Subcutaneous adipose tissue (tissue), 4 donors: ENCODE data around the gene MAOA. TPM values are rescaled to one million over a fixed set of nuclear protein-coding genes. Genes with fewer than 3 reads are reported as not detected.

ENCODE experiments used
- total RNA-seq, 4 donors: library from RNA; depleted of rRNA; stranded (reverse); fragments of >200 nt; gene quantifications; one replicate each; pipeline ENCODE4 v1.1.0, GENCODE V29; 2016
- TF ChIP-seq, protein P1 (sequence below): fragments of 450-650 bp; IDR thresholded peaks from one replicate; pipeline ENCODE4 v1.5.1; 2016; ENCODE audit warnings: low read depth, mild to moderate bottlenecking, control low read depth, antibody characterized with exemption, moderate library complexity

The MAOA gene
- 100 to 1,000 TPM; 291 to 599 (median 388) TPM for total RNA-seq

DNA sequence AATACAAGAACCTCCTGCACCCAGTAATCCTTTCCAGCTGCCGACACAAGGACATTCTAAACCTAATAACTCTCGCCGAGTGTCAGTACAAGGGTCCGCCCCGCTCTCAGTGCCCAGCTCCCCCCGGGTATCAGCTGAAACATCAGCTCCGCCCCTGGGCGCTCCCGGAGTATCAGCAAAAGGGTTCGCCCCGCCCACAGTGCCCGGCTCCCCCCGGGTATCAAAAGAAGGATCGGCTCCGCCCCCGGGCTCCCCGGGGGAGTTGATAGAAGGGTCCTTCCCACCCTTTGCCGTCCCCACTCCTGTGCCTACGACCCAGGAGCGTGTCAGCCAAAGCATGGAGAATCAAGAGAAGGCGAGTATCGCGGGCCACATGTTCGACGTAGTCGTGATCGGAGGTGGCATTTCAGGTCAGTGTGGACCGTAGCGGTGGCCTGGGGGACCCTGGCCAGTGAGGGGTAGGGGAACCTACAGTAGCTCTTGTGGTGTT is at the start of gene MAOA:
TSS of gene MAOA (plus strand) at position 295 of the 490 bp plus-strand sequence. CDS start at position 338, 43 bp downstream.
- TF ChIP-seq, protein P1, sequence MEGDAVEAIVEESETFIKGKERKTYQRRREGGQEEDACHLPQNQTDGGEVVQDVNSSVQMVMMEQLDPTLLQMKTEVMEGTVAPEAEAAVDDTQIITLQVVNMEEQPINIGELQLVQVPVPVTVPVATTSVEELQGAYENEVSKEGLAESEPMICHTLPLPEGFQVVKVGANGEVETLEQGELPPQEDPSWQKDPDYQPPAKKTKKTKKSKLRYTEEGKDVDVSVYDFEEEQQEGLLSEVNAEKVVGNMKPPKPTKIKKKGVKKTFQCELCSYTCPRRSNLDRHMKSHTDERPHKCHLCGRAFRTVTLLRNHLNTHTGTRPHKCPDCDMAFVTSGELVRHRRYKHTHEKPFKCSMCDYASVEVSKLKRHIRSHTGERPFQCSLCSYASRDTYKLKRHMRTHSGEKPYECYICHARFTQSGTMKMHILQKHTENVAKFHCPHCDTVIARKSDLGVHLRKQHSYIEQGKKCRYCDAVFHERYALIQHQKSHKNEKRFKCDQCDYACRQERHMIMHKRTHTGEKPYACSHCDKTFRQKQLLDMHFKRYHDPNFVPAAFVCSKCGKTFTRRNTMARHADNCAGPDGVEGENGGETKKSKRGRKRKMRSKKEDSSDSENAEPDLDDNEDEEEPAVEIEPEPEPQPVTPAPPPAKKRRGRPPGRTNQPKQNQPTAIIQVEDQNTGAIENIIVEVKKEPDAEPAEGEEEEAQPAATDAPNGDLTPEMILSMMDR: no peak

GRCh38 chrX:43612400-43612799 is 43.7 kb upstream of the MAOA start:
- TF ChIP-seq, protein P1: no peak

DNA sequence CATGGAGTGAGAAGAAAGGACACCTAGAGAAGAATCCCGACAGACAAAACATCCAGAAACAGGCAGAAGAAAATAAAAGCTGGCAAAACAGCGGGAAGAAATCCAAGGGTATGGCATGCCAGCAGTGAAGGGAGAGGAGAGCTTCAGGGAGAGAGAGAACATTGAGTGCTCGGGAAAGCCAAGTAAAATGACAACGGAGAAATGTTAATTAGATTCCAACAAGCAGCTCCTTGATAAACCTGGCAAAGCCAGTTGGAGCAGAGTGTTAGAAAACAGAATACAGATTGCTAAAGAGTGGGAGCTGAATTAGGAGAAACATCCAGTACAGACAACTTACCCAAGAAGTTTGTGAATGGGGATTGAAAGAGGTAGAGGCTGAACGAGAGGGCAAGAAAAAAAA is 40.4 kb upstream of the MAOA start:
- TF ChIP-seq, protein P1: no peak

DNA sequence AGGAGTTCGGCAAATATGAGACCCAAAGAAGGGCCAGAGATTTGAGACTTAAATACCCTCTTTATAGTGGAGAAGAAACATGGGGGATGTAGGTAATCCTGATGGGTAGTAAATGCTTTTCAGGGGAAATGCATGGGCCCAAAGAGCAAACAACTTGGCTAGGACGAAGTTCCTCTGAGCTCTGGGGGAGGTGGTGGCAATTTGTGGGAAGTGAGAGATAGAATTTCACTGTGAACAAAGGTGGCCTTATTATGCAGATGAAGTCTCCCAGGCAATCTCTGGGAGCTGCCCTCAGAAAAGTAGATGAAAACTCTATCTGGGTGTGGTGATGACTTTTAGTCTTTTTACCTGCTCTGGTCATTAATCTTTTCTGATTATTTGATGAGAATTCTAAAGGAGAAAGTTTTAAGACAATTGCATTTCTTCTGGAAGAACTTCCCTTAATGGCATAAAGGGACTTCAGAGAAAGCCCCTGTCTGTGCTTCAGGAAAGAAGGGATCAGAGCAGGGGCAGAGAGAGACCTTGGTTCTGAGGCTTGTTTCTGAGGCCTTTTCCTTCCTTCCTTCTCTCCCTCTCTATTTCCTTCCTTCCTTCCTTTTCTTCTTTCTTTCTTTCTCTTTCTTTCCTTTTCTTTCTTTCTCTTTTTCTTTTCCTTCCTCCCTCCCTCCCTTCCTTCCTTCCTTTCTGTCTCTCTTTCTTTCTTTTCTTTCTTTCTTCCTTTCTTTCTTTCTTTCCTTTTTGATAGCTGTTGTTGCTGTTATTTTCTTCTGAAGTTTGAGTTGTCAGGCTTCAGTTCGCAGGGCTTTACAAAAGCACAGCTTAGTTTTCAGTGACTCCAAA is 37.5 kb upstream of the MAOA start:
- TF ChIP-seq, protein P1: no peak

GRCh38 chrX:43627147-43627546 is 29.0 kb upstream of the MAOA start:
- TF ChIP-seq, protein P1: no peak

DNA sequence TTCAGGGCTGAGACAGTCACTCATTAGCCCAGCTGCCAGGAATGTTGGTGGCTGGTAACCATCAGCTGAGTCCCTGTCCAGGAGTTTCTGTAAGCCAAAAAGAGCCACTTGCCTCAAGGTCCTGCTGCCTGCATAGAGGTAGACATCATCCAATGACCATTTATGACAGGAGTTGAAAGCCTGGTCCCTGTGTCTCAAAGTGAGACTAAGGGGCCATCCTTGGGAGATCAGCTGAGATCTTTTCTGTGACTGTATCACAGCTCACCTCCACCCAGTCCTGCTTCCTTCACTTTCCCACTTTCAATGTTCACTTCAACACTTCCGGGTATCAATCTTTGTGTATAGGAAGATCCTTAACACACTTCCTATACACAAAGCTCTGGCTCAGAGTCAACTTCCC is 28.4 kb upstream of the MAOA start:
- TF ChIP-seq, protein P1: no peak

DNA sequence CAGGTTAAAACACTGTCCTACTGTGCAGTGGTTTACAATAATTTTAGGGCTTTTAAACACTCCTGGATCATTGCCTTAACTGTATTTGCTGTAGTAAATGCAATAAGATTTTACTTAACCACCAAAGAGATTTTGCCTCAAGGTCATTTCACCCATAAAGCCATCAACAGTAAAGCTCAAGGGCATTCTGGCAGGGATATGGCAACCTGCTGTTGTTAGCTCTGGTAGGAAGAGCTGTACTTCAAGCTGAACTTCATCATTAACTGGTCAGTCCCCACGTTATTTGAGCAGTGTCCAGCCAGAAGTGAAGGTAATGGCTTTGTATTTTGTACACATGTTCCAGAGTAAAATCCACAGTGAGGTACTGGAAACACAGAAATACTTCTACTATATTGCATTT is 26.9 kb upstream of the MAOA start:
- TF ChIP-seq, protein P1: no peak
